GM12878 (cell line): ENCODE data around the gene SCARB1. TPM values are rescaled to one million over a fixed set of nuclear protein-coding genes. Genes with fewer than 3 reads are reported as not detected.

Experiments
- ATAC-seq: fragments of 200-7000 bp; cut with Tn5 transposase; 3 replicates; pipeline ENCODE4 v1.9.1; 2020; ENCODE audit warnings: mild to moderate bottlenecking, moderate library complexity
- BruUV-seq: library from RNA; stranded (reverse); fragments of 400-500 nt; replicated peaks from 2 replicates; lab custom pipeline; 2021; lab: Mats Ljungman, UMichigan
- CTCF ChIA-PET: fragments of 300-600 bp; sonication (Branson Sonifier 250); formaldehyde crosslinking; extraction: SDS; loops from one replicate; lab custom pipeline; 2021; ENCODE audit warnings: inconsistent platforms; lab: Yijun Ruan, JAX
- POLR2A ChIA-PET: fragments of 350-600 bp; formaldehyde crosslinking; extraction: SDS; loops from one replicate; lab custom pipeline; 2021; ENCODE audit warnings: inconsistent platforms; lab: Charles Lee
- RAD21 ChIA-PET: fragments of 300-600 bp; sonication (Branson Sonifier 250); formaldehyde crosslinking; loops from one replicate; lab custom pipeline; 2023; ENCODE audit warnings: antibody characterized with exemption; ENCODE audit not compliant: unreplicated experiment; lab: Charles Lee
- SMC1A ChIA-PET: fragments of 300-600 bp; sonication (Branson Sonifier 250); formaldehyde crosslinking; loops from one replicate; lab custom pipeline; 2023; ENCODE audit not compliant: unreplicated experiment, uncharacterized antibody; lab: Charles Lee
- DNase-seq: peaks from one replicate; pipeline ENCODE4 v3.0.0-alpha.2; 2011; ENCODE audit warnings: low read depth, low spot score
- FAIRE-seq: peaks from 3 replicates; lab custom pipeline; 2011; peaks lifted over from hg19 to GRCh38; lab: Jason Lieb, UNC
- H2AFZ ChIP-seq: 2 replicates; pipeline ENCODE4 v1.6.0; 2011; ENCODE audit warnings: low read depth, low read length, control low read depth; ENCODE audit not compliant: control insufficient read depth
- H3K27ac ChIP-seq: 2 replicates; pipeline ENCODE4 v1.5.1; 2011; ENCODE audit warnings: control low read depth; ENCODE audit not compliant: control insufficient read depth, insufficient read depth
- H3K27me3 ChIP-seq, 2 experiments: replicated peaks in 1 of 2; 2 replicates each; pipeline versions ENCODE4 v1.6.0 to v1.6.1; 2011; ENCODE audit warnings: low read length in 1 of 2; ENCODE audit not compliant: control insufficient read depth in 2 of 2, insufficient read depth in 2 of 2
- H3K36me3 ChIP-seq, 2 experiments: 2 replicates each; pipeline ENCODE4 v1.5.1; 2011; ENCODE audit warnings: low read length in 1 of 2; ENCODE audit not compliant: control insufficient read depth in 2 of 2, insufficient read depth in 2 of 2
- H3K4me1 ChIP-seq: 2 replicates; pipeline ENCODE4 v1.6.1; 2011; ENCODE audit warnings: mild to moderate bottlenecking, low read length, moderate library complexity, mixed read lengths; ENCODE audit not compliant: control insufficient read depth, insufficient read depth
- H3K4me2 ChIP-seq: 2 replicates; pipeline ENCODE4 v1.6.0; 2011; ENCODE audit warnings: control low read depth; ENCODE audit not compliant: control insufficient read depth, insufficient read depth
- H3K4me3 ChIP-seq: fragments of 200-600 bp; sonication (generic); 2 replicates; pipeline ENCODE4 v1.5.1; 2016
- H3K79me2 ChIP-seq: 2 replicates; pipeline ENCODE4 v1.6.0; 2011; ENCODE audit warnings: low read length; ENCODE audit not compliant: control insufficient read depth, insufficient read depth
- H3K9ac ChIP-seq: 2 replicates; pipeline ENCODE4 v1.8.0; 2011; ENCODE audit warnings: low read length, control low read depth, mixed read lengths; ENCODE audit not compliant: control insufficient read depth, insufficient read depth
- H3K9me3 ChIP-seq: replicated peaks from 3 replicates; pipeline ENCODE4 v1.5.1; 2011; ENCODE audit warnings: mild to moderate bottlenecking, low read length; ENCODE audit not compliant: control insufficient read depth, insufficient read depth
- H4K20me1 ChIP-seq: 2 replicates; pipeline ENCODE4 v1.6.0; 2011; ENCODE audit not compliant: control insufficient read depth, insufficient read depth
- CHD1 ChIP-seq: IDR thresholded peaks from 2 replicates; pipeline ENCODE4 v1.6.1; 2012; ENCODE audit warnings: low read depth, low read length, improper control_type of control experiment
- GATAD2B ChIP-seq: fragments of 450-650 bp; conservative IDR thresholded peaks from 2 replicates; pipeline ENCODE4 v1.6.1; 2017; ENCODE audit warnings: low read depth, mild to moderate bottlenecking, moderate library complexity
- HSF1 ChIP-seq: fragments of 150-350 bp; IDR thresholded peaks from 2 replicates; pipeline ENCODE4 v1.6.1; 2014; ENCODE audit warnings: mild to moderate bottlenecking, low read depth, low read length
- KLF5 ChIP-seq: fragments of 450-650 bp; IDR thresholded peaks from 2 replicates; pipeline ENCODE4 v1.6.1; 2014; ENCODE audit warnings: mild to moderate bottlenecking; ENCODE audit not compliant: partially characterized antibody
- MLLT1 ChIP-seq: fragments of 450-650 bp; IDR thresholded peaks from 2 replicates; pipeline ENCODE4 v1.6.1; 2016; ENCODE audit warnings: mild to moderate bottlenecking
- MXI1 ChIP-seq: fragments of 150-350 bp; IDR thresholded peaks from 2 replicates; pipeline ENCODE4 v1.6.1; 2011; ENCODE audit warnings: low read depth, mild to moderate bottlenecking, inconsistent platforms, low read length, improper control_type of control experiment
- NFXL1 ChIP-seq: fragments of 450-650 bp; IDR thresholded peaks from 2 replicates; pipeline ENCODE4 v1.6.1; 2017; ENCODE audit warnings: antibody characterized with exemption, mild to moderate bottlenecking, borderline replicate concordance
- NRF1 ChIP-seq: conservative IDR thresholded peaks from 2 replicates; pipeline ENCODE4 v1.6.1; 2011; ENCODE audit warnings: mild to moderate bottlenecking, low read depth, low read length, improper control_type of control experiment
- RFX5 ChIP-seq: IDR thresholded peaks from 2 replicates; pipeline ENCODE4 v1.6.1; 2011; ENCODE audit warnings: low read depth, low read length, improper control_type of control experiment
- YBX1 ChIP-seq: fragments of 450-650 bp; IDR thresholded peaks from 2 replicates; pipeline ENCODE4 v1.6.1; 2016; ENCODE audit warnings: antibody characterized with exemption
- ZNF622 ChIP-seq: fragments of 450-650 bp; IDR thresholded peaks from 2 replicates; pipeline ENCODE4 v1.6.1; 2017; ENCODE audit warnings: mild to moderate bottlenecking, inconsistent platforms
- WGBS: methylation state at CpG from one replicate; pipeline ENCODE4 v1.1.6; 2016; ENCODE audit warnings: low lambda C conversion rate; ENCODE audit not compliant: insufficient replicate concordance, insufficient coverage; ENCODE audit errors: missing lambda C conversion rate; 5-methylcytosine and 5-hydroxymethylcytosine counted together
- in situ Hi-C: fragments of 300-500 bp; cut with MboI; formaldehyde crosslinking; loops from 9 replicates; pipeline ENCODE4 v1.14.3; 2018; ENCODE audit warnings: mixed read lengths
- intact Hi-C: fragments of 100-400 bp; cut with micrococcal nuclease; formaldehyde crosslinking; loops from one replicate; pipeline ENCODE4 v1.14.2; 2022; ENCODE audit not compliant: unreplicated experiment
- polyA plus RNA-seq, 11 experiments: library from polyadenylated mRNA; depleted of rRNA in 4 of 11; unstranded in 6 of 11; stranded (reverse) in 5 of 11; fragments of >200 nt; fragmentation: Nextera tagmentation in 4 of 11; fragmentation: Illumina TruSeq in 1 of 11; extraction: Ambion mirVana in 4 of 11; extraction: Trizol in 1 of 11; gene quantifications; 1 replicate in 1 of 11; 2 replicates in 10 of 11; pipeline versions ENCODE4 v1.2.1 to v1.2.3, GENCODE V29; 2011 to 2016; ENCODE audit warnings: inconsistent platforms in 2 of 11, missing spikeins in 2 of 11, low read depth in 1 of 11
- total RNA-seq, 4 experiments: library from RNA; depleted of rRNA in 3 of 4; stranded (reverse); fragments of >200 nt in 3 of 4; fragmentation: Illumina TruSeq in 1 of 4; extraction: Trizol in 1 of 4; gene quantifications; 2 replicates each; pipeline versions ENCODE4 v1.2.1 to v1.2.3, GENCODE V29; 2013 to 2021

The SCARB1 gene
- total and polyA plus RNA-seq, 10 of the 15 experiments (the other 5 are each of a cell fraction or from before 2014, with no cell fraction given): 0.34 to 104 (median 63.1) TPM

GRCh38 chr12:124769163-124769530 lies 94.5 kb downstream of the SCARB1 start:
- H2AFZ ChIP-seq: no peak overlapping the region
- H4K20me1 ChIP-seq: no peaks in the 10 kb centered on the region
- 86% methylated on average over 3 of the region's 3 CpGs for WGBS
- ChIA-PET CTCF (interaction anchor here (1.5 to 11.7 kb wide), 2 partner anchors 125 to 731 kb away, joined by 4 to 116 read pairs; no protein-coding TSS in a partner anchor), RAD21 (interaction anchor here (0.7 to 3.2 kb wide), 3 partner anchors 161 to 737 kb away, joined by 4 to 14 read pairs (median 4); no protein-coding TSS in a partner anchor), POLR2A (no interaction called here), SMC1A (interaction anchor here (1.2 kb wide), 1 partner anchor 141 kb away, joined by 3 read pairs; no protein-coding TSS in a partner anchor)
- no peaks in the 10 kb centered on the region for H3K27me3 ChIP-seq
- DNase-seq (no peak), FAIRE-seq (no peak), ATAC-seq (no peak)
- BruUV-seq: no TSS peak
- H3K9me3 ChIP-seq: peaks cover 9% of the 10 kb centered on the region; the same call in 2 of the 3 replicates
- H3K36me3 ChIP-seq: no peaks in the 10 kb centered on the region
- peaks cover 49% of the 10 kb centered on the region for H3K4me1 ChIP-seq
- H3K79me2 ChIP-seq: peaks cover 5% of the 10 kb centered on the region; the same call in 1 of the 2 replicates
- in situ Hi-C loops (loop anchor here (5.0 to 25.0 kb wide), 3 partner anchors 212 to 727 kb away; no protein-coding TSS in a partner anchor), intact Hi-C loops (loop anchor here (5.0 kb wide), 2 partner anchors 222 to 377 kb away; no protein-coding TSS in a partner anchor)
- TF ChIP-seq MXI1: no peak
- no peak for TF ChIP-seq HSF1
- no peak for TF ChIP-seq NFXL1
- no peak for TF ChIP-seq GATAD2B
- no peak for TF ChIP-seq NRF1
- no peak for TF ChIP-seq ZNF622
- TF ChIP-seq MLLT1: no peak
- TF ChIP-seq CHD1: no peak
- TF ChIP-seq RFX5: no peak
- TF ChIP-seq KLF5: no peak
- TF ChIP-seq YBX1: no peak
- no peak overlapping the region for H3K4me3 ChIP-seq
- no peak overlapping the region for H3K4me2 ChIP-seq
- no peak overlapping the region for H3K9ac ChIP-seq
- no peak overlapping the region for H3K27ac ChIP-seq
